H1 (cell line): ENCODE results near the gene SCARB1. TPM values are rescaled to one million over a fixed set of nuclear protein-coding genes. Genes with fewer than 3 reads are reported as not detected.

ENCODE experiments used
- CTCF ChIA-PET: fragments of 300-600 bp; sonication (Branson Sonifier 250); formaldehyde crosslinking; loops from one replicate; lab custom pipeline; 2021; ENCODE audit not compliant: partially characterized antibody; lab: Charles Lee
- POLR2A ChIA-PET: fragments of 300-600 bp; sonication (Branson Sonifier 250); formaldehyde crosslinking; loops from one replicate; lab custom pipeline; 2021; ENCODE audit warnings: inconsistent platforms; ENCODE audit not compliant: partially characterized antibody; lab: Charles Lee
- DNase-seq, 2 experiments: peaks; one replicate each; pipeline versions ENCODE4 v3.0.0 to v3.0.0-alpha.2; 2010 to 2022; ENCODE audit warnings: low spot score in 2 of 2, low read depth in 1 of 2, mixed read lengths in 1 of 2
- FAIRE-seq: peaks from 2 replicates; lab custom pipeline; 2011; peaks lifted over from hg19 to GRCh38; lab: Jason Lieb, UNC
- H2AFZ ChIP-seq: 2 replicates; pipeline ENCODE4 v1.8.1; 2012; ENCODE audit warnings: low read length, inconsistent platforms
- H2AK5ac ChIP-seq: 2 replicates; pipeline ENCODE4 v1.6.1; 2013; ENCODE audit warnings: low read depth, low read length
- H2BK120ac ChIP-seq: replicated peaks from 2 replicates; pipeline ENCODE3; 2013; ENCODE audit warnings: low read depth, low read length, inconsistent platforms
- H2BK12ac ChIP-seq: 2 replicates; pipeline ENCODE4 v1.6.1; 2013; ENCODE audit warnings: low read depth, low read length
- H2BK15ac ChIP-seq: 2 replicates; pipeline ENCODE4 v1.6.1; 2013; ENCODE audit warnings: low read length
- H2BK20ac ChIP-seq: 2 replicates; pipeline ENCODE4 v1.6.1; 2013; ENCODE audit warnings: low read length
- H2BK5ac ChIP-seq: 2 replicates; pipeline ENCODE4 v1.6.1; 2013; ENCODE audit warnings: low read depth, low read length
- H3K14ac ChIP-seq: 2 replicates; pipeline ENCODE4 v1.6.1; 2013; ENCODE audit warnings: inconsistent platforms; ENCODE audit not compliant: insufficient read length
- H3K18ac ChIP-seq: 2 replicates; pipeline ENCODE4 v1.6.1; 2013; ENCODE audit warnings: low read length; ENCODE audit errors: extremely low read depth
- H3K23ac ChIP-seq: 2 replicates; pipeline ENCODE4 v1.6.1; 2013; ENCODE audit warnings: inconsistent platforms; ENCODE audit not compliant: insufficient read length
- H3K23me2 ChIP-seq: 2 replicates; pipeline ENCODE4 v1.6.1; 2013; ENCODE audit warnings: low read depth, low read length
- H3K27ac ChIP-seq: 2 replicates; pipeline ENCODE4 v1.6.1; 2011; ENCODE audit warnings: low read depth, low read length, inconsistent platforms
- H3K27me3 ChIP-seq, 4 experiments: replicated peaks in 1 of 4; 1 replicate in 1 of 4; 2 replicates in 3 of 4; pipeline versions ENCODE4 v1.6.1 to v1.8.1; 2011 to 2013; ENCODE audit warnings: low read length in 3 of 4, mild to moderate bottlenecking in 3 of 4, inconsistent platforms in 2 of 4, mixed read lengths in 2 of 4, moderate library complexity in 1 of 4; ENCODE audit not compliant: control insufficient read depth in 3 of 4, insufficient read depth in 3 of 4; ENCODE audit errors: extremely low read depth in 1 of 4
- H3K36me3 ChIP-seq, 4 experiments: 2 replicates each; pipeline versions ENCODE4 v1.6.1 to v1.8.1; 2011 to 2013; ENCODE audit warnings: mild to moderate bottlenecking in 4 of 4, low read length in 3 of 4, moderate library complexity in 2 of 4, control low read depth in 1 of 4, inconsistent platforms in 1 of 4; ENCODE audit not compliant: insufficient read depth in 4 of 4, control insufficient read depth in 2 of 4
- H3K4ac ChIP-seq: replicated peaks from 2 replicates; pipeline ENCODE3; 2013; ENCODE audit warnings: low read length, low read depth, mixed read lengths, inconsistent platforms; ENCODE audit not compliant: insufficient read length
- H3K4me1 ChIP-seq, 4 experiments: replicated peaks in 1 of 4; 1 replicate in 1 of 4; 2 replicates in 3 of 4; pipeline versions ENCODE4 v1.6.1 to v1.8.1; 2011 to 2013; ENCODE audit warnings: low read length in 3 of 4, inconsistent platforms in 2 of 4, mixed read lengths in 1 of 4; ENCODE audit not compliant: insufficient read depth in 4 of 4, control insufficient read depth in 3 of 4
- H3K4me2 ChIP-seq, 2 experiments: 2 replicates each; pipeline versions ENCODE4 v1.6.1 to v1.8.1; 2011 to 2013; ENCODE audit warnings: low read depth in 2 of 2, low read length in 2 of 2, control low read depth in 1 of 2, inconsistent platforms in 1 of 2, mild to moderate bottlenecking in 1 of 2; ENCODE audit not compliant: insufficient read depth in 1 of 2
- H3K4me3 ChIP-seq, 4 experiments: fragments of 200-600, 300-600 bp in 1 of 4; sonication (generic), shearing (Covaris generic), sonication (Bioruptor Twin) in 1 of 4; 2 replicates each; pipeline versions ENCODE4 v1.5.1 to v1.8.1; 2011 to 2016; ENCODE audit warnings: low read length in 4 of 4, low read depth in 3 of 4, control low read depth in 2 of 4, inconsistent platforms in 2 of 4, mild to moderate bottlenecking in 2 of 4, mixed read lengths in 1 of 4, moderate library complexity in 1 of 4; ENCODE audit not compliant: insufficient read depth in 2 of 4; ENCODE audit errors: extremely low read depth in 1 of 4
- H3K56ac ChIP-seq: replicated peaks from 2 replicates; pipeline ENCODE3; 2013; ENCODE audit warnings: low read depth, mild to moderate bottlenecking, mixed read lengths, low read length, inconsistent platforms; ENCODE audit not compliant: insufficient read length
- H3K79me1 ChIP-seq: 2 replicates; pipeline ENCODE4 v1.6.1; 2013; ENCODE audit warnings: low read depth, low read length, control low read depth
- H3K79me2 ChIP-seq, 2 experiments: 2 replicates each; pipeline versions ENCODE4 v1.6.1 to v1.8.1; 2012 to 2013; ENCODE audit warnings: low read length in 2 of 2, mild to moderate bottlenecking in 2 of 2, inconsistent platforms in 1 of 2; ENCODE audit not compliant: insufficient read depth in 2 of 2, control insufficient read depth in 1 of 2
- H3K9ac ChIP-seq, 4 experiments: replicated peaks in 1 of 4; 1 replicate in 1 of 4; 2 replicates in 3 of 4; pipeline versions ENCODE4 v1.6.1 to v1.8.1; 2011 to 2013; ENCODE audit warnings: low read depth in 3 of 4, low read length in 3 of 4, control low read depth in 2 of 4, mild to moderate bottlenecking in 2 of 4, moderate library complexity in 2 of 4, inconsistent platforms in 1 of 4; ENCODE audit errors: extremely low read depth in 1 of 4
- H3K9me3 ChIP-seq, 2 experiments: 2 replicates each; pipeline versions ENCODE4 v1.6.1 to v1.8.1; 2012 to 2013; ENCODE audit warnings: mild to moderate bottlenecking in 2 of 2, moderate library complexity in 2 of 2, control low read depth in 1 of 2, inconsistent platforms in 1 of 2, low read depth in 1 of 2, low read length in 1 of 2, mixed read lengths in 1 of 2; ENCODE audit not compliant: insufficient read depth in 2 of 2
- H4K20me1 ChIP-seq, 2 experiments: replicated peaks in 1 of 2; 2 replicates each; pipeline versions ENCODE3 to v1.8.1; 2011 to 2013; ENCODE audit warnings: inconsistent platforms in 2 of 2, low read length in 2 of 2, mild to moderate bottlenecking in 1 of 2; ENCODE audit not compliant: insufficient read depth in 2 of 2, control insufficient read depth in 1 of 2
- H4K5ac ChIP-seq: 2 replicates; pipeline ENCODE4 v1.6.1; 2013; ENCODE audit warnings: low read length, low read depth, mixed read lengths, inconsistent platforms; ENCODE audit not compliant: insufficient read length
- H4K8ac ChIP-seq: 2 replicates; pipeline ENCODE4 v1.8.0; 2013; ENCODE audit warnings: mild to moderate bottlenecking, moderate library complexity, low read length, inconsistent platforms; ENCODE audit not compliant: insufficient read depth; ENCODE audit errors: extremely low read depth
- H4K91ac ChIP-seq: replicated peaks from 2 replicates; pipeline ENCODE3; 2013; ENCODE audit warnings: low read length, mixed read lengths, inconsistent platforms; ENCODE audit not compliant: insufficient read length
- CBX5 ChIP-seq: fragments of 300-800, 300-1000 bp; sonication (generic); IDR thresholded peaks from 2 replicates; pipeline ENCODE4 v1.7.1; 2016; ENCODE audit warnings: antibody characterized with exemption, low read length, low read depth
- HDAC2 ChIP-seq, 2 experiments: fragments of 300-600 bp in 1 of 2; sonication (generic) in 1 of 2; IDR thresholded peaks; 2 replicates each; pipeline ENCODE4 v1.6.1; 2011 to 2012; ENCODE audit warnings: low read depth in 2 of 2, low read length in 2 of 2, mild to moderate bottlenecking in 2 of 2, moderate library complexity in 2 of 2, borderline replicate concordance in 1 of 2, inconsistent platforms in 1 of 2
- PHF8 ChIP-seq: fragments of 200-600 bp; sonication (generic); conservative IDR thresholded peaks from 2 replicates; pipeline ENCODE4 v1.7.1; 2012; ENCODE audit warnings: low read depth, mild to moderate bottlenecking, inconsistent platforms, low read length, moderate library complexity
- RXRA ChIP-seq: IDR thresholded peaks from 2 replicates; pipeline ENCODE4 v1.6.1; 2011; ENCODE audit warnings: low read depth, mild to moderate bottlenecking, low read length, moderate library complexity; ENCODE audit not compliant: insufficient read depth
- WGBS, 2 experiments: shearing (Covaris generic) in 1 of 2; methylation state at CpG; one replicate each; pipeline versions ENCODE4 v1.1.6 to v1.1.7; 2013 to 2015; ENCODE audit warnings: low lambda C conversion rate in 2 of 2, mixed read lengths in 2 of 2, inconsistent platforms in 1 of 2, low coverage in 1 of 2, missing lambda C conversion rate in 1 of 2; ENCODE audit not compliant: insufficient replicate concordance in 2 of 2, insufficient coverage in 1 of 2, insufficient read length in 1 of 2; ENCODE audit errors: extremely low coverage in 1 of 2, missing lambda C conversion rate in 1 of 2; 5-methylcytosine and 5-hydroxymethylcytosine counted together
- polyA plus RNA-seq, 7 experiments: library from polyadenylated mRNA; depleted of rRNA in 3 of 7; stranded (reverse) in 5 of 7; unstranded in 2 of 7; fragments of >200 nt in 5 of 7; fragments of 200-250 nt in 2 of 7; gene quantifications; 1 replicate in 5 of 7; 2 replicates in 1 of 7; 4 replicates in 1 of 7; pipeline versions ENCODE4 v1.2.1 to v1.2.3, GENCODE V29; 2011 to 2013; ENCODE audit warnings: missing spikeins in 2 of 7, mixed read lengths in 2 of 7
- total RNA-seq: library from RNA; stranded (reverse); fragmentation: NEBNext Ultra II Directional; extraction: Animal tissue kit (Norgen Biotek cat#: 25700); gene quantifications from 2 replicates; pipeline ENCODE4 v1.2.1, GENCODE V29; 2021
- TF ChIP-seq, protein P1 (sequence below): IDR thresholded peaks from 2 replicates; pipeline ENCODE4 v1.6.1; 2012; ENCODE audit warnings: inconsistent platforms
- TF ChIP-seq, protein P2 (sequence below): IDR thresholded peaks from 2 replicates; pipeline ENCODE4 v1.6.1; 2011; ENCODE audit warnings: low read depth, mild to moderate bottlenecking, low read length; ENCODE audit not compliant: insufficient read depth

SCARB1 gene
- total and polyA plus RNA-seq, 2 of the 8 experiments (the other 6 are each of a cell fraction or from before 2014, with no cell fraction given): 45.3 to 57.1 TPM

DNA sequence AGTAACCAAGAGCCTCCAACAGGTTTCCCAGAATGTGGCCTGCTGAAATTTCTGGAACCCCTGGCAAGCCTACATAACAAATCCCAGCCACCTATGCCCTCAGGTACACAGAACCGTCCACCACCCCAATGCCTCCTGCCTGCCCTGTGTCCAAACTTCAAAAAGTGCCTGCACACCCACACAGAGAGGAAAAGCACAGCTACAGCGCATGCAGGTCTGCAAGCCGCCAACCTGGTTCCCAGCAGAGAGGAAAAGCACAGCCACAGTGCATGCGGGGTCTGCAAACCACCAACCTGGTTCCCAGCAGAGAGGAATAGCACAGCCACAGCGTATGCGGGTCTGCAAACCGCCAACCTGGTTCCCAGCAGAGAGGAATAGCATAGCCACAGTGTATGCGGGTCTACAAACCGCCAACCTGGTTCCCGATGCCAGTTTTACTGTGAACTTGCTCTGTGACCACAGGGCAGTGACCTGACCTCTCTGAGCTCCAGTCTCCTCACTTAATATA, 113.5 kb downstream of the SCARB1 start:
- H3K36me3 ChIP-seq: no peaks in the 10 kb centered on the region
- H3K27me3 ChIP-seq: peaks cover 0 to 2% (median 0%) of the 10 kb centered on the region in 4 experiments; a peak in 1 of 7 replicates
- H3K4me3 ChIP-seq: no peak overlapping the region
- POLR2A ChIA-PET: interaction anchor here (1.2 kb wide), 1 partner anchor 12 kb away, joined by 3 read pairs; no protein-coding TSS in a partner anchor
- no peak overlapping the region for H4K5ac ChIP-seq
- H2BK5ac ChIP-seq: 0 out of 2 replicates have a peak overlapping the region, but pooled peaks have one; percentile 24
- no peaks in the 10 kb centered on the region; the same call in 1 of the 2 replicates for H3K23me2 ChIP-seq
- H3K4me2 ChIP-seq: no peak overlapping the region
- peak overlapping the region; percentile 98 for H2BK15ac ChIP-seq
- H4K20me1 ChIP-seq: no peaks in the 10 kb centered on the region
- CTCF ChIA-PET: interaction anchor here (0.6 to 10.9 kb wide), 20 partner anchors 8 to 249 kb away, joined by 3 to 146 read pairs (median 4); no protein-coding TSS in a partner anchor
- no peak overlapping the region; a peak in 2 of 7 replicates for H3K9ac ChIP-seq
- no peak overlapping the region for H4K91ac ChIP-seq
- no peak overlapping the region for H2AK5ac ChIP-seq
- TF ChIP-seq, protein P1, sequence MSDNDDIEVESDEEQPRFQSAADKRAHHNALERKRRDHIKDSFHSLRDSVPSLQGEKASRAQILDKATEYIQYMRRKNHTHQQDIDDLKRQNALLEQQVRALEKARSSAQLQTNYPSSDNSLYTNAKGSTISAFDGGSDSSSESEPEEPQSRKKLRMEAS: no peak
- TF ChIP-seq HDAC2 (IDR thresholded peaks at IDR 0.05; ENCODE audit: borderline replicate concordance in 1 of 2, low read depth in 2 of 2, low read length in 2 of 2): no peak
- no peak for TF ChIP-seq RXRA
- TF ChIP-seq, protein P2, sequence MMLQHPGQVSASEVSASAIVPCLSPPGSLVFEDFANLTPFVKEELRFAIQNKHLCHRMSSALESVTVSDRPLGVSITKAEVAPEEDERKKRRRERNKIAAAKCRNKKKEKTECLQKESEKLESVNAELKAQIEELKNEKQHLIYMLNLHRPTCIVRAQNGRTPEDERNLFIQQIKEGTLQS: no peak
- no peak for TF ChIP-seq PHF8
- no peak for TF ChIP-seq CBX5
- peak overlapping the region; percentile 60 for H3K18ac ChIP-seq
- H4K8ac ChIP-seq: no peak overlapping the region
- no peak overlapping the region for H3K4ac ChIP-seq
- H3K79me1 ChIP-seq: no peaks in the 10 kb centered on the region
- DNase-seq (no peak), FAIRE-seq (no peak)
- H3K9me3 ChIP-seq: peaks cover 0 to 2% of the 10 kb centered on the region in 2 experiments; a peak in 1 of 4 replicates
- H3K4me1 ChIP-seq: peaks cover 0 to 20% (median 9%) of the 10 kb centered on the region in 4 experiments; a peak in 6 of 7 replicates
- H2BK120ac ChIP-seq: no peak overlapping the region
- no peak overlapping the region for H3K23ac ChIP-seq
- no peak overlapping the region for H3K14ac ChIP-seq
- H2BK20ac ChIP-seq: peak overlapping the region; percentile 95
- H2AFZ ChIP-seq: no peak overlapping the region
- H2BK12ac ChIP-seq: peak overlapping the region; percentile 95
- H3K27ac ChIP-seq: no peak overlapping the region
- no peak overlapping the region for H3K56ac ChIP-seq
- H3K79me2 ChIP-seq: no peaks in the 10 kb centered on the region
- 76% methylated on average over 9 of the region's 10 CpGs; no CpG with 5 or more reads in 1 of the 2 experiments for WGBS, 2 experiments
